Panc1 (cell line): ENCODE results near the gene ADIRF. TPM values are rescaled to one million over a fixed set of nuclear protein-coding genes. Genes with fewer than 3 reads are reported as not detected.
A peak's percentile ranks its signal among the peaks of the same experiment; 100 is the strongest.

Experiments used
- ATAC-seq: fragments of 200-7000 bp; cut with Tn5 transposase; 2 replicates; pipeline ENCODE4 v1.9.1; 2020; ENCODE audit warnings: mild to moderate bottlenecking, moderate library complexity
- Bru-seq: library from RNA; stranded (reverse); fragments of 400-500 nt; gene quantifications from one replicate; lab custom pipeline; 2021; lab: Mats Ljungman, UMichigan
- BruChase-seq, 2 experiments: library from RNA; stranded (reverse); fragments of 400-500 nt; gene quantifications; one replicate each; lab custom pipeline; 2021; lab: Mats Ljungman, UMichigan
- BruUV-seq: library from RNA; stranded (reverse); fragments of 400-500 nt; replicated peaks from 2 replicates; lab custom pipeline; 2021; lab: Mats Ljungman, UMichigan
- CTCF ChIA-PET: fragments of 300-600 bp; sonication (Branson Sonifier 250); formaldehyde crosslinking; loops from one replicate; lab custom pipeline; 2022; ENCODE audit warnings: antibody characterized with exemption; lab: Charles Lee
- POLR2A ChIA-PET: fragments of 300-600 bp; sonication (Branson Sonifier 250); formaldehyde crosslinking; loops from one replicate; lab custom pipeline; 2022; ENCODE audit warnings: antibody characterized with exemption; lab: Charles Lee
- DNase-seq: peaks from one replicate; pipeline ENCODE4 v3.0.0-alpha.2; 2010; ENCODE audit warnings: low read depth, low spot score
- H3K27ac ChIP-seq: 2 replicates; pipeline ENCODE4 v1.5.1; 2011; ENCODE audit warnings: mild to moderate bottlenecking, low read length, inconsistent platforms
- H3K27me3 ChIP-seq: fragments of 200-500 bp; sonication (Bioruptor generic); 2 replicates; pipeline ENCODE4 v1.6.0; 2014; ENCODE audit warnings: low read length, inconsistent platforms; ENCODE audit not compliant: control insufficient read depth, insufficient read depth
- H3K36me3 ChIP-seq: fragments of 200-500 bp; sonication (Bioruptor generic); 2 replicates; pipeline ENCODE4 v1.5.1; 2014; ENCODE audit warnings: inconsistent platforms, mild to moderate bottlenecking, low read length, moderate library complexity; ENCODE audit not compliant: control insufficient read depth, insufficient read depth
- H3K4me1 ChIP-seq: 2 replicates; pipeline ENCODE4 v1.5.1; 2011; ENCODE audit warnings: inconsistent platforms, mild to moderate bottlenecking, low read length, moderate library complexity; ENCODE audit not compliant: control insufficient read depth, insufficient read depth
- H3K4me3 ChIP-seq, 2 experiments: 2 replicates each; pipeline ENCODE4 v1.5.1; 2011 to 2012; ENCODE audit warnings: low read depth in 2 of 2, low read length in 2 of 2, mild to moderate bottlenecking in 2 of 2, inconsistent platforms in 1 of 2, moderate library complexity in 1 of 2
- H3K9me3 ChIP-seq: fragments of 200-500 bp; sonication (Bioruptor generic); 2 replicates; pipeline ENCODE4 v1.5.1; 2014; ENCODE audit warnings: low read depth, mild to moderate bottlenecking, inconsistent platforms, low read length, moderate library complexity; ENCODE audit not compliant: control insufficient read depth, insufficient read depth
- POLR2AphosphoS5 ChIP-seq: IDR thresholded peaks from 2 replicates; pipeline ENCODE4 v1.6.1; 2012; ENCODE audit warnings: mild to moderate bottlenecking, low read depth, low read length, moderate library complexity
- REST ChIP-seq, 2 experiments: IDR thresholded peaks; 2 replicates each; pipeline ENCODE4 v1.6.1; 2011 to 2012; ENCODE audit warnings: low read depth in 2 of 2, control low read depth in 1 of 2, low read length in 1 of 2, mild to moderate bottlenecking in 1 of 2, moderate library complexity in 1 of 2; ENCODE audit not compliant: insufficient read depth in 1 of 2
- SIN3A ChIP-seq: IDR thresholded peaks from 2 replicates; pipeline ENCODE4 v1.6.1; 2012; ENCODE audit warnings: low read depth, mild to moderate bottlenecking, low read length, moderate library complexity, borderline replicate concordance; ENCODE audit not compliant: insufficient read depth
- TCF7L2 ChIP-seq: IDR thresholded peaks from 2 replicates; pipeline ENCODE4 v1.6.1; 2011; ENCODE audit warnings: mild to moderate bottlenecking, low read depth, low read length, inconsistent platforms
- in situ Hi-C: cut with HindIII; loops from 2 replicates; pipeline ENCODE4 v1.10.0; 2016; ENCODE audit warnings: low sequenced_read_pairs, low pct_unique_long_range_greater_than_20kb
- intact Hi-C: fragments of 100-400 bp; cut with micrococcal nuclease; formaldehyde crosslinking; loops from one replicate; pipeline ENCODE4 v1.10.0; 2022; ENCODE audit not compliant: unreplicated experiment
- long read RNA-seq: library from polyadenylated mRNA; unstranded; transcript quantifications from one replicate; pipeline ENCODE4 v2.0.0, GENCODE V29; 2021; ENCODE audit not compliant: unreplicated experiment
- polyA plus RNA-seq: library from polyadenylated mRNA; unstranded; fragments of >200 nt; gene quantifications from one replicate; pipeline ENCODE4 v1.2.1, GENCODE V29; 2012; ENCODE audit warnings: missing spikeins; ENCODE audit not compliant: insufficient read length
- total RNA-seq: library from RNA; stranded (reverse); gene quantifications from one replicate; pipeline ENCODE4 v1.2.1, GENCODE V29; 2021; ENCODE audit not compliant: unreplicated experiment
- TF ChIP-seq, protein P1 (sequence below): fragments of 450-650 bp; IDR thresholded peaks from 2 replicates; pipeline ENCODE4 v1.5.1; 2017; ENCODE audit warnings: mild to moderate bottlenecking

The ADIRF gene
- total RNA-seq (14.8 TPM), Bru-seq, nascent RNA (percentile 41 among the genes with signal in this experiment), BruChase-seq, experiment 1, labeled RNA remaining after a 2-hour chase (percentile 39 among the genes with signal in this experiment), BruChase-seq, experiment 2, labeled RNA remaining after a 6-hour chase (percentile 40 among the genes with signal in this experiment)
- polyA plus RNA-seq, result 26.4 TPM
- long read RNA-seq, transcript ADIRF-202 (2 exons, 229 nt), result minor isoform, 5 of 13 reads
- long read RNA-seq, transcript ADIRF-201 (3 exons, 917 nt), result major isoform, 7 of 13 reads
- long read RNA-seq, partial matches to known transcripts, result 0 of 13 reads
- long read RNA-seq, other reads (novel, unspliced or antisense), result 1 of 13 reads

- ATAC-seq, result peak; percentile 3; the same call in 1 of the 2 replicates
- Histone ChIP-seq H3K27ac (no peak within 1 kb of the TSS), H3K36me3 (no peaks in the 10 kb centered on the region; the same call in 1 of the 2 replicates), H3K4me1 (peaks cover 48% of the 10 kb centered on the region), H3K9me3 (no peaks in the 10 kb centered on the region), H3K27me3 (no peaks in the 10 kb centered on the region), H3K4me3 (peak within 1 kb of the TSS; percentile 28 to 77)
- TF ChIP-seq POLR2AphosphoS5 (no peak), SIN3A (no peak), TCF7L2 (no peak), REST (IDR thresholded peaks at IDR 0.05; ENCODE audit: insufficient read depth in 1 of 2, low read depth in 2 of 2, low read length in 1 of 2) (no peak)
- TF ChIP-seq, protein P1, sequence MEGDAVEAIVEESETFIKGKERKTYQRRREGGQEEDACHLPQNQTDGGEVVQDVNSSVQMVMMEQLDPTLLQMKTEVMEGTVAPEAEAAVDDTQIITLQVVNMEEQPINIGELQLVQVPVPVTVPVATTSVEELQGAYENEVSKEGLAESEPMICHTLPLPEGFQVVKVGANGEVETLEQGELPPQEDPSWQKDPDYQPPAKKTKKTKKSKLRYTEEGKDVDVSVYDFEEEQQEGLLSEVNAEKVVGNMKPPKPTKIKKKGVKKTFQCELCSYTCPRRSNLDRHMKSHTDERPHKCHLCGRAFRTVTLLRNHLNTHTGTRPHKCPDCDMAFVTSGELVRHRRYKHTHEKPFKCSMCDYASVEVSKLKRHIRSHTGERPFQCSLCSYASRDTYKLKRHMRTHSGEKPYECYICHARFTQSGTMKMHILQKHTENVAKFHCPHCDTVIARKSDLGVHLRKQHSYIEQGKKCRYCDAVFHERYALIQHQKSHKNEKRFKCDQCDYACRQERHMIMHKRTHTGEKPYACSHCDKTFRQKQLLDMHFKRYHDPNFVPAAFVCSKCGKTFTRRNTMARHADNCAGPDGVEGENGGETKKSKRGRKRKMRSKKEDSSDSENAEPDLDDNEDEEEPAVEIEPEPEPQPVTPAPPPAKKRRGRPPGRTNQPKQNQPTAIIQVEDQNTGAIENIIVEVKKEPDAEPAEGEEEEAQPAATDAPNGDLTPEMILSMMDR, result no peak
- no peak for DNase-seq
- intact Hi-C loops, result no loop called here
- BruUV-seq, result no TSS peak
- ChIA-PET CTCF (interaction anchor here (0.6 to 2.0 kb wide), 3 partner anchors 20 to 565 kb away, joined by 3 to 13 read pairs (median 4); no protein-coding TSS in a partner anchor), POLR2A (interaction anchor here (0.7 kb wide), 2 partner anchors 288 to 496 kb away, joined by 3 to 4 read pairs; no protein-coding TSS in a partner anchor)
- in situ Hi-C loops, result no loop called here
These were observed at the start of gene ADIRF for GRCh38 chr10:86968271-86968993. ADIRF (plus strand) TSS chr10:86968482; CDS start chr10:86968545, 63 bp downstream.

DNA sequence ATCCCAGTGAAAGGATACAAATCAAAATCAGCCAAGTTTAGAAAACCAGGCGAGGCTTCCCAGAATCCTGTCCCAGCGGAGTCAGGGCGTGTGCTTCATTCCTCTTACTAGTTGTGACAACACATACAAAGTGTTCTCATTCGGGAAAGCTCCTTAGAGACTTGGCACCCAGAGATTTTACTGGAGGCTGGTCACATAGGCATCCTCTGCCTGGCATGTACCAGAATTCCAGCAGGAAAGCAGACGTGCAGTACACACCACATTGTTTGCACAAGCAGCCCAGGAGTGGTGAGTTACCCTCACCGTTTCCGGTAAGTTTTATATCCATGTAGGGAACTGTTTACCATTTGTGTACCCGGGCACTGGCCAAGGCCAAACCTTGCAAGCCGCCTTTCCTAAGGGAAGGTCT lies 45.7 kb upstream of the ADIRF start:
- in situ Hi-C loops (no loop called here), intact Hi-C loops (no loop called here)
- H3K27me3 ChIP-seq, result no peaks in the 10 kb centered on the region
- no peak overlapping the region for H3K4me3 ChIP-seq
- ChIA-PET CTCF (no interaction called here), POLR2A (no interaction called here)
- no peak for ATAC-seq
- TF ChIP-seq REST (IDR thresholded peaks at IDR 0.05; ENCODE audit: insufficient read depth in 1 of 2, low read depth in 2 of 2, low read length in 1 of 2) (no peak), SIN3A (no peak), TCF7L2 (no peak), POLR2AphosphoS5 (no peak)
- TF ChIP-seq, protein P1, result no peak
- H3K27ac ChIP-seq, result no peak overlapping the region
- no peak for DNase-seq
- no peaks in the 10 kb centered on the region for H3K9me3 ChIP-seq
- peaks cover 9% of the 10 kb centered on the region for H3K36me3 ChIP-seq
- no peaks in the 10 kb centered on the region for H3K4me1 ChIP-seq
- BruUV-seq, result no TSS peak
